H1 (cell line): ENCODE data around the gene DEGS2. TPM values are rescaled to one million over a fixed set of nuclear protein-coding genes. Genes with fewer than 3 reads are reported as not detected.

Source experiments
- CTCF ChIA-PET: fragments of 300-600 bp; sonication (Branson Sonifier 250); formaldehyde crosslinking; loops from one replicate; lab custom pipeline; 2021; ENCODE audit not compliant: partially characterized antibody; lab: Charles Lee
- POLR2A ChIA-PET: fragments of 300-600 bp; sonication (Branson Sonifier 250); formaldehyde crosslinking; loops from one replicate; lab custom pipeline; 2021; ENCODE audit warnings: inconsistent platforms; ENCODE audit not compliant: partially characterized antibody; lab: Charles Lee
- DNase-seq, 2 experiments: peaks; one replicate each; pipeline versions ENCODE4 v3.0.0 to v3.0.0-alpha.2; 2010 to 2022; ENCODE audit warnings: low spot score in 2 of 2, low read depth in 1 of 2, mixed read lengths in 1 of 2
- FAIRE-seq: peaks from 2 replicates; lab custom pipeline; 2011; peaks lifted over from hg19 to GRCh38; lab: Jason Lieb, UNC
- H2AFZ ChIP-seq: 2 replicates; pipeline ENCODE4 v1.8.1; 2012; ENCODE audit warnings: low read length, inconsistent platforms
- H2AK5ac ChIP-seq: 2 replicates; pipeline ENCODE4 v1.6.1; 2013; ENCODE audit warnings: low read depth, low read length
- H2BK120ac ChIP-seq: replicated peaks from 2 replicates; pipeline ENCODE3; 2013; ENCODE audit warnings: low read depth, low read length, inconsistent platforms
- H2BK12ac ChIP-seq: 2 replicates; pipeline ENCODE4 v1.6.1; 2013; ENCODE audit warnings: low read depth, low read length
- H2BK15ac ChIP-seq: 2 replicates; pipeline ENCODE4 v1.6.1; 2013; ENCODE audit warnings: low read length
- H2BK20ac ChIP-seq: 2 replicates; pipeline ENCODE4 v1.6.1; 2013; ENCODE audit warnings: low read length
- H2BK5ac ChIP-seq: 2 replicates; pipeline ENCODE4 v1.6.1; 2013; ENCODE audit warnings: low read depth, low read length
- H3K14ac ChIP-seq: 2 replicates; pipeline ENCODE4 v1.6.1; 2013; ENCODE audit warnings: inconsistent platforms; ENCODE audit not compliant: insufficient read length
- H3K18ac ChIP-seq: 2 replicates; pipeline ENCODE4 v1.6.1; 2013; ENCODE audit warnings: low read length; ENCODE audit errors: extremely low read depth
- H3K23ac ChIP-seq: 2 replicates; pipeline ENCODE4 v1.6.1; 2013; ENCODE audit warnings: inconsistent platforms; ENCODE audit not compliant: insufficient read length
- H3K23me2 ChIP-seq: 2 replicates; pipeline ENCODE4 v1.6.1; 2013; ENCODE audit warnings: low read depth, low read length
- H3K27ac ChIP-seq: 2 replicates; pipeline ENCODE4 v1.6.1; 2011; ENCODE audit warnings: low read depth, low read length, inconsistent platforms
- H3K27me3 ChIP-seq, 4 experiments: replicated peaks in 1 of 4; 1 replicate in 1 of 4; 2 replicates in 3 of 4; pipeline versions ENCODE4 v1.6.1 to v1.8.1; 2011 to 2013; ENCODE audit warnings: low read length in 3 of 4, mild to moderate bottlenecking in 3 of 4, inconsistent platforms in 2 of 4, mixed read lengths in 2 of 4, moderate library complexity in 1 of 4; ENCODE audit not compliant: control insufficient read depth in 3 of 4, insufficient read depth in 3 of 4; ENCODE audit errors: extremely low read depth in 1 of 4
- H3K36me3 ChIP-seq, 4 experiments: 2 replicates each; pipeline versions ENCODE4 v1.6.1 to v1.8.1; 2011 to 2013; ENCODE audit warnings: mild to moderate bottlenecking in 4 of 4, low read length in 3 of 4, moderate library complexity in 2 of 4, control low read depth in 1 of 4, inconsistent platforms in 1 of 4; ENCODE audit not compliant: insufficient read depth in 4 of 4, control insufficient read depth in 2 of 4
- H3K4ac ChIP-seq: replicated peaks from 2 replicates; pipeline ENCODE3; 2013; ENCODE audit warnings: low read length, low read depth, mixed read lengths, inconsistent platforms; ENCODE audit not compliant: insufficient read length
- H3K4me1 ChIP-seq, 4 experiments: replicated peaks in 1 of 4; 1 replicate in 1 of 4; 2 replicates in 3 of 4; pipeline versions ENCODE4 v1.6.1 to v1.8.1; 2011 to 2013; ENCODE audit warnings: low read length in 3 of 4, inconsistent platforms in 2 of 4, mixed read lengths in 1 of 4; ENCODE audit not compliant: insufficient read depth in 4 of 4, control insufficient read depth in 3 of 4
- H3K4me2 ChIP-seq, 2 experiments: 2 replicates each; pipeline versions ENCODE4 v1.6.1 to v1.8.1; 2011 to 2013; ENCODE audit warnings: low read depth in 2 of 2, low read length in 2 of 2, control low read depth in 1 of 2, inconsistent platforms in 1 of 2, mild to moderate bottlenecking in 1 of 2; ENCODE audit not compliant: insufficient read depth in 1 of 2
- H3K4me3 ChIP-seq, 4 experiments: fragments of 200-600, 300-600 bp in 1 of 4; sonication (generic), shearing (Covaris generic), sonication (Bioruptor Twin) in 1 of 4; 2 replicates each; pipeline versions ENCODE4 v1.5.1 to v1.8.1; 2011 to 2016; ENCODE audit warnings: low read length in 4 of 4, low read depth in 3 of 4, control low read depth in 2 of 4, inconsistent platforms in 2 of 4, mild to moderate bottlenecking in 2 of 4, mixed read lengths in 1 of 4, moderate library complexity in 1 of 4; ENCODE audit not compliant: insufficient read depth in 2 of 4; ENCODE audit errors: extremely low read depth in 1 of 4
- H3K56ac ChIP-seq: replicated peaks from 2 replicates; pipeline ENCODE3; 2013; ENCODE audit warnings: low read depth, mild to moderate bottlenecking, mixed read lengths, low read length, inconsistent platforms; ENCODE audit not compliant: insufficient read length
- H3K79me1 ChIP-seq: 2 replicates; pipeline ENCODE4 v1.6.1; 2013; ENCODE audit warnings: low read depth, low read length, control low read depth
- H3K79me2 ChIP-seq, 2 experiments: 2 replicates each; pipeline versions ENCODE4 v1.6.1 to v1.8.1; 2012 to 2013; ENCODE audit warnings: low read length in 2 of 2, mild to moderate bottlenecking in 2 of 2, inconsistent platforms in 1 of 2; ENCODE audit not compliant: insufficient read depth in 2 of 2, control insufficient read depth in 1 of 2
- H3K9ac ChIP-seq, 4 experiments: replicated peaks in 1 of 4; 1 replicate in 1 of 4; 2 replicates in 3 of 4; pipeline versions ENCODE4 v1.6.1 to v1.8.1; 2011 to 2013; ENCODE audit warnings: low read depth in 3 of 4, low read length in 3 of 4, control low read depth in 2 of 4, mild to moderate bottlenecking in 2 of 4, moderate library complexity in 2 of 4, inconsistent platforms in 1 of 4; ENCODE audit errors: extremely low read depth in 1 of 4
- H3K9me3 ChIP-seq, 2 experiments: 2 replicates each; pipeline versions ENCODE4 v1.6.1 to v1.8.1; 2012 to 2013; ENCODE audit warnings: mild to moderate bottlenecking in 2 of 2, moderate library complexity in 2 of 2, control low read depth in 1 of 2, inconsistent platforms in 1 of 2, low read depth in 1 of 2, low read length in 1 of 2, mixed read lengths in 1 of 2; ENCODE audit not compliant: insufficient read depth in 2 of 2
- H4K20me1 ChIP-seq, 2 experiments: replicated peaks in 1 of 2; 2 replicates each; pipeline versions ENCODE3 to v1.8.1; 2011 to 2013; ENCODE audit warnings: inconsistent platforms in 2 of 2, low read length in 2 of 2, mild to moderate bottlenecking in 1 of 2; ENCODE audit not compliant: insufficient read depth in 2 of 2, control insufficient read depth in 1 of 2
- H4K5ac ChIP-seq: 2 replicates; pipeline ENCODE4 v1.6.1; 2013; ENCODE audit warnings: low read length, low read depth, mixed read lengths, inconsistent platforms; ENCODE audit not compliant: insufficient read length
- H4K8ac ChIP-seq: 2 replicates; pipeline ENCODE4 v1.8.0; 2013; ENCODE audit warnings: mild to moderate bottlenecking, moderate library complexity, low read length, inconsistent platforms; ENCODE audit not compliant: insufficient read depth; ENCODE audit errors: extremely low read depth
- H4K91ac ChIP-seq: replicated peaks from 2 replicates; pipeline ENCODE3; 2013; ENCODE audit warnings: low read length, mixed read lengths, inconsistent platforms; ENCODE audit not compliant: insufficient read length
- GABPA ChIP-seq: IDR thresholded peaks from 2 replicates; pipeline ENCODE4 v1.6.1; 2011; ENCODE audit warnings: mild to moderate bottlenecking, low read length, moderate library complexity, borderline replicate concordance; ENCODE audit not compliant: insufficient read depth
- NRF1 ChIP-seq: IDR thresholded peaks from 2 replicates; pipeline ENCODE4 v1.6.1; 2011; ENCODE audit warnings: mild to moderate bottlenecking, low read depth, low read length, improper control_type of control experiment
- POLR2AphosphoS5 ChIP-seq: IDR thresholded peaks from 2 replicates; pipeline ENCODE4 v1.6.1; 2011; ENCODE audit warnings: low read depth, low read length
- RFX5 ChIP-seq: IDR thresholded peaks from 2 replicates; pipeline ENCODE4 v1.6.1; 2011; ENCODE audit warnings: low read depth, low read length, improper control_type of control experiment, borderline replicate concordance
- SAP30 ChIP-seq: fragments of 300-600 bp; sonication (generic); IDR thresholded peaks from 2 replicates; pipeline ENCODE4 v1.7.1; 2012; ENCODE audit warnings: low read length, moderate library complexity, mild to moderate bottlenecking, inconsistent platforms; ENCODE audit not compliant: insufficient read depth, insufficient replicate concordance
- SP2 ChIP-seq: IDR thresholded peaks from 2 replicates; pipeline ENCODE4 v1.6.1; 2012; ENCODE audit warnings: mild to moderate bottlenecking, low read length, inconsistent platforms
- TAF7 ChIP-seq: optimal IDR thresholded peaks from 2 replicates; pipeline ENCODE3; 2011; ENCODE audit warnings: low read depth, mild to moderate bottlenecking, inconsistent platforms, low read length, moderate library complexity, borderline replicate concordance
- WGBS, 2 experiments: shearing (Covaris generic) in 1 of 2; methylation state at CpG; one replicate each; pipeline versions ENCODE4 v1.1.6 to v1.1.7; 2013 to 2015; ENCODE audit warnings: low lambda C conversion rate in 2 of 2, mixed read lengths in 2 of 2, inconsistent platforms in 1 of 2, low coverage in 1 of 2, missing lambda C conversion rate in 1 of 2; ENCODE audit not compliant: insufficient replicate concordance in 2 of 2, insufficient coverage in 1 of 2, insufficient read length in 1 of 2; ENCODE audit errors: extremely low coverage in 1 of 2, missing lambda C conversion rate in 1 of 2; 5-methylcytosine and 5-hydroxymethylcytosine counted together
- polyA plus RNA-seq, 7 experiments: library from polyadenylated mRNA; depleted of rRNA in 3 of 7; stranded (reverse) in 5 of 7; unstranded in 2 of 7; fragments of >200 nt in 5 of 7; fragments of 200-250 nt in 2 of 7; gene quantifications; 1 replicate in 5 of 7; 2 replicates in 1 of 7; 4 replicates in 1 of 7; pipeline versions ENCODE4 v1.2.1 to v1.2.3, GENCODE V29; 2011 to 2013; ENCODE audit warnings: missing spikeins in 2 of 7, mixed read lengths in 2 of 7
- total RNA-seq: library from RNA; stranded (reverse); fragmentation: NEBNext Ultra II Directional; extraction: Animal tissue kit (Norgen Biotek cat#: 25700); gene quantifications from 2 replicates; pipeline ENCODE4 v1.2.1, GENCODE V29; 2021

DEGS2 gene
- total and polyA plus RNA-seq, 2 of the 8 experiments (the other 6 are each of a cell fraction or from before 2014, with no cell fraction given), result 0.61 to 0.82 TPM

GRCh38 chr14:100109594-100109955 is 49.9 kb downstream of the DEGS2 start:
- Histone ChIP-seq H3K4me1 (no peaks in the 10 kb centered on the region), H3K4ac (no peak overlapping the region), H2AFZ (no peak overlapping the region), H2BK120ac (no peak overlapping the region), H4K5ac (no peak overlapping the region), H3K4me2 (no peak overlapping the region), H3K4me3 (no peak overlapping the region), H3K18ac (no peak overlapping the region), H4K8ac (no peak overlapping the region), H3K27me3 (no peaks in the 10 kb centered on the region), H2BK12ac (no peak overlapping the region), H3K27ac (no peak overlapping the region), H3K23ac (no peak overlapping the region), H3K79me2 (no peaks in the 10 kb centered on the region), H3K9ac (no peak overlapping the region), H3K14ac (no peak overlapping the region), H3K9me3 (no peaks in the 10 kb centered on the region), H3K23me2 (no peaks in the 10 kb centered on the region), H2AK5ac (no peak overlapping the region), H4K91ac (no peak overlapping the region), H3K56ac (no peak overlapping the region), H3K36me3 (no peaks in the 10 kb centered on the region; a peak in 1 of 8 replicates), H3K79me1 (no peaks in the 10 kb centered on the region; the same call in 1 of the 2 replicates), H2BK15ac (no peak overlapping the region), H4K20me1 (peaks cover 0 to 8% of the 10 kb centered on the region in 2 experiments), H2BK20ac (no peak overlapping the region), H2BK5ac (peak overlapping the region; percentile 21; the same call in 1 of the 2 replicates)
- TF ChIP-seq GABPA, result no peak
- TF ChIP-seq SP2, result no peak
- no peak for TF ChIP-seq RFX5
- no peak for TF ChIP-seq TAF7
- no peak for TF ChIP-seq NRF1
- TF ChIP-seq POLR2AphosphoS5, result no peak
- no peak for TF ChIP-seq SAP30
- WGBS, 2 experiments, result 91% methylated on average over 9 of the region's 9 CpGs; no CpG with 5 or more reads in 1 of the 2 experiments
- POLR2A ChIA-PET, result no interaction called here
- CTCF ChIA-PET, result interaction anchor here (0.6 to 12.1 kb wide), 14 partner anchors 9 to 355 kb away, joined by 3 to 240 read pairs (median 22); partner anchors contain the start of gene EVL
- DNase-seq, result no peak
- no peak for FAIRE-seq
